Loucy (cell line): Measurements from ENCODE around the gene PALS2.

ENCODE experiments used
- EZH2phosphoT487 ChIP-seq: fragments of 200-600 bp; IDR thresholded peaks from 2 replicates; pipeline ENCODE4 v1.6.1; 2018; ENCODE audit warnings: antibody characterized with exemption, mild to moderate bottlenecking, moderate library complexity, borderline replicate concordance
- TF ChIP-seq, protein P1 (sequence below): fragments of 200-600 bp; sonication (generic); conservative IDR thresholded peaks from 2 replicates; pipeline ENCODE4 v1.5.1; 2014; ENCODE audit warnings: mild to moderate bottlenecking, antibody characterized with exemption, low read length

DNA sequence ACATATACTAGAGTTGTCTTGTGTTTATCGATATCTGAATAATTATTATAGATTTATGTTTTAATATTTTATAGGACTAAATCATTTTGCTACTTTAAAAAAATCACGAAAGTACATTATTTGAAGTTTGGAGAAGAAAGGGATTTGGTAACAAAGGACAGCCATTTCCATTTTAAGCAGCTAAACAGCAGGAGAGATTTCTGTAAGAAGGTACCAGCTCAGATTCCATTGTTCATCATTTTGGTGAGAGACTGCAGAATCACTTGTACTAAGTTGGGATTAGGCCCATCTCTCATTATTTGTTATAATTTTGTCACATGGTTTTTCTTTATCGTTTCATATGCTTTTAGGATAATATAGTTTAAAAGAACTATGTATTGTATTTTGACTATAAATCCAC, 46.7 kb downstream of the PALS2 start:
- TF ChIP-seq EZH2phosphoT487: no peak
- TF ChIP-seq, protein P1, sequence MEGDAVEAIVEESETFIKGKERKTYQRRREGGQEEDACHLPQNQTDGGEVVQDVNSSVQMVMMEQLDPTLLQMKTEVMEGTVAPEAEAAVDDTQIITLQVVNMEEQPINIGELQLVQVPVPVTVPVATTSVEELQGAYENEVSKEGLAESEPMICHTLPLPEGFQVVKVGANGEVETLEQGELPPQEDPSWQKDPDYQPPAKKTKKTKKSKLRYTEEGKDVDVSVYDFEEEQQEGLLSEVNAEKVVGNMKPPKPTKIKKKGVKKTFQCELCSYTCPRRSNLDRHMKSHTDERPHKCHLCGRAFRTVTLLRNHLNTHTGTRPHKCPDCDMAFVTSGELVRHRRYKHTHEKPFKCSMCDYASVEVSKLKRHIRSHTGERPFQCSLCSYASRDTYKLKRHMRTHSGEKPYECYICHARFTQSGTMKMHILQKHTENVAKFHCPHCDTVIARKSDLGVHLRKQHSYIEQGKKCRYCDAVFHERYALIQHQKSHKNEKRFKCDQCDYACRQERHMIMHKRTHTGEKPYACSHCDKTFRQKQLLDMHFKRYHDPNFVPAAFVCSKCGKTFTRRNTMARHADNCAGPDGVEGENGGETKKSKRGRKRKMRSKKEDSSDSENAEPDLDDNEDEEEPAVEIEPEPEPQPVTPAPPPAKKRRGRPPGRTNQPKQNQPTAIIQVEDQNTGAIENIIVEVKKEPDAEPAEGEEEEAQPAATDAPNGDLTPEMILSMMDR: no peak
